Measurements from ENCODE around the gene PAQR3.
A peak's percentile ranks its signal among the peaks of the same experiment; 100 is the strongest.

Gene PAQR3

GRCh38 chr4:78938868-78939666, at the start of gene PAQR3:
Gene PAQR3, minus strand, starts transcription at chr4:78939438. Its CDS starts 214 bp downstream, at chr4:78939224.
- DNase-seq: peak; percentile 79 to 86

DNA sequence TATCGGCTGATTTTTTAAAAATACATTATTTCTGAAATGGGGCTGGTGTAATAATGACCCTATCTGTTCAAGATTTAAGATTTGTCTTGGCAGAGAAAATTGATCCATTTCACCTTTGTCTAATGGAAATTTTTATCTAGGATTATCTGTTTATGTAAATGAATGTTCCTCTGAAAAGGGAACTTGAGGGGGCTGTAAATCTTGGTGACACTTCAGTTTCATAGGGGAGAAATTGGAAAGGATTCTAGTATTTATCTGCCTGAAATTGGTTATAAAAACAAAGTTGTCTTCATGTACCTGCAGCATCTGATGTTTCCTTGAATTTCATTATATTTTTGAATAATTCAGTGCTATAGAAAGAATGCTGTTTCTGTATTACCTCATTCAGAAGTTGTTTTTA, 48.4 kb upstream of the PAQR3 start:
- DNase-seq: no peak

DNA sequence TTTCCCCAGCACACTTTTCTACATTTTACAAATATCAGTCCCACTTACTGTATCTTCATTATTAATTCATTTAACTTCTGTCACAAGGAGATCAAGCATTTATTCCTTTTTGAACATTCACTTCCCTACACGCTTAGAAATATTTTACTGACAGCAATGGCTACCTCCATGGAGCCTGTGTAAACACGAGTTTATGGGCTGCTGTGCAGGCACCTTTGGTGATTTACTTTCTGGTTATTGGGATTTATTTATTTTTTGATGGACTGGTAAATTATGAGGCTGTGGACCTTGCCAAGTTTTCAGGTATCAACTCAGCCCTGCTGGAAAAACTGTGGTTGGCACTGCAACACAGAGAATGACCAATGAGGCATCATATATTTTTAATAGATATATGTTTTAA, 45.4 kb upstream of the PAQR3 start:
- no peak for DNase-seq

DNA sequence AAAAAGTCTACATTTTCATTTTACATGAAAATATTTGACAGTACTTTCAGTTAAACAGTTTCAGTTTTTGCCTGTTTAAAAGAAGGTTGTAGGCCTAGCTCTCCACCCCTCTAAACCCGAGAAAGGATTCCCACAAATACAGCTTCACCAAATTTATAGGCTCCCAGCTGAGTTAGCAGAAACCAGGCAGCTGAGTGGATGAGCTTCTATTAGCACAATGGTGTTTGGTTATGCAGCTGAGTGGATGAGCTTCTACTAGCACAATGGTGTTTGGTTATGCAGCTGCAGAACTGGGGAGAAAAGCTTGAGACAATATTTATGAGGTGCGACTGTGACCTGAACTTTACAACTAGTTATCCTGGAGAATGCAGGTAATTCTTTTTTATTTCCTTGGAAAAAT, 36.6 kb upstream of the PAQR3 start:
- no peak for DNase-seq

GRCh38 chr4:78971776-78972175, 32.5 kb upstream of the PAQR3 start:
- DNase-seq: no peak

GRCh38 chr4:78971326-78971725, 32.1 kb upstream of the PAQR3 start:
- DNase-seq: no peak

DNA sequence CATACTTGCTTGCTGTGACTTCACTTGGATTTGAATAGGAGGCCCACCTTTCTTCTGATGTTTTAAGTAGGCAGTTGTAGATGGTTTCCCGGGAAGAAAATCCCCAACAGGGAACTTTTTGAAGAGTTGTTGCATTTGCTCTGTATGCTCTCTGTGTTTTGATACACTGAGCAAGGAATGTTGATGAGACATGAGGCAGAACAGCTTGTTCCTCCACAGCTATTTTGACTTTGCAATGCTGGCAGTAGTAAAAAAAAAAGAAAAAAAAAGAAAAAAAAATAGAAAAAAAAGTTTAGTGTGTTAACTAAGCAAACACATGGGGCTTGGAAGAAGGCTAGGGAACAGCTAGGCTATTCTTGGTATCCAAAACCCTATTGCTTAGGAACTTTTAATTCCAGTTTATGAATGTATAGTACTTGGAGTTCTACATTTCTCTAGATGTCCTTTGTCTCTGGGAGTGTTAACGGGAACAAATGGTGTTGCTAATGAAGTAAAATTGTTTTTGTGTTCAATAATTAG, 23.4 kb upstream of the PAQR3 start:
- no peak for DNase-seq

GRCh38 chr4:78960926-78961325, 21.7 kb upstream of the PAQR3 start:
- DNase-seq: no peak

GRCh38 chr4:78956975-78957374, 17.7 kb upstream of the PAQR3 start:
- DNase-seq: no peak

- no peak for DNase-seq
Measured at GRCh38 chr4:78953769-78954666, 14.8 kb upstream of the PAQR3 start.

DNA sequence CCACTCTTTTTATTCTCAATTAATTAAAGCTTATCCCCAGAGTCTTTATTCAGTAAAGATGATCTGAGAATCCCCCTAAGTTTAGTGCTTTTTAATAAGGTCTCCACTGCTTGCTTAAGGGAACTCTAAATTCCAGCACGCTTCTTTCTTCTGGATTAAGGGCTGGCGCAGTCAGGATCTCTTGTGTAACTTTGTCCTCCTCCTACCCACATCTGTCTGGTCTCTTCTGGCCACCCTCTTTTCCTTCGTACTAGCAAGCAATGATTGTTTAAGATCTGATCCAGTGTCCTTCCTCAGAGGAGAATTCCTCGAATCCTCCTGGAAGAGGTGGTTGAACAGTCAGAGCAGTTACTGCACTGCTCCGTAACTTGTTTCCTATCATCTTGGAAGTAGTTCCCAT, 14.0 kb upstream of the PAQR3 start:
- DNase-seq: no peak

GRCh38 chr4:78951862-78952472, 12.7 kb upstream of the PAQR3 start:
- DNase-seq: peak in 1 of 2 donors; percentile 23

GRCh38 chr4:78949735-78950134, 10.5 kb upstream of the PAQR3 start:
- no peak for DNase-seq

GRCh38 chr4:78945651-78946179, 6.5 kb upstream of the PAQR3 start:
- DNase-seq: no peak

DNA sequence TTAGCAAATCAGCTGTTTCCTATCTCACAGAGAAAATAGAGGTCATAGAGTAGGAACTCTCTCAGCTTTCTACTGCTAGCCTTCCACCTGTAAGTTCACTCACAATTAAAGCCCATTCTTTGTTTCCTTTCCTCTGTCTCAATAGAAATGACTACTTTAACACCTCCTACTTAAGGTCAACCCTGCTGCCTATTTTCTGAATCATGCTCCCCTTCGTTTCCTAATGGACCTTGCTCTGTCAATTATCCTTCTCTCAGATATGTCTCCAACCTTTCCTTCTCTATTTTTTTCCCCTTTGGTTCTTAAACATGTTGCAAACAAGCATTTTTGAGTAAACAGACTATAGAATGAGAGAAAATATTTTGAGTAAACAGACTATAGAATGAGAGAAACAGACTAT, 5.1 kb upstream of the PAQR3 start:
- DNase-seq: no peak

DNA sequence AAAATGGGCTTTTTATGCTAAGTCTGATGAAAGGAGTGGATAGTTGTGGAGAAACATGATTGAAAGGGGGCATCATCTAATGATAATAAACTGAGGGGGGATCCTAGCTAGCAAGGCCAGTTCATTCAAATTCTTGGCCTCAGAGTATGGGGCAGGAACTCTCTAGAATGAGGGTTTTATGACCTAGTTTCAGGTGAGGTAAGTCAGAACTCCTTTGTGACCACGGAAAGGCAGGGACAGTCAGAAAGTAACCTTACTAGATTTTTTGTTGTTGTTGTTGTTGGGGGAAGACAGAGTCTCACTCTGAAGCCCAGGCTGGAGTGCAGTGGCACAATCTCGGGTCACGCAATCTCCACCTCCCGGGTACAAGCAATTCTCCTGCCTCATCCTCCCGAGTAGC, 1.5 kb upstream of the PAQR3 start:
- no peak for DNase-seq

GRCh38 chr4:78939667-78940008, 400 bp upstream of the PAQR3 start:
- no peak for DNase-seq

DNA sequence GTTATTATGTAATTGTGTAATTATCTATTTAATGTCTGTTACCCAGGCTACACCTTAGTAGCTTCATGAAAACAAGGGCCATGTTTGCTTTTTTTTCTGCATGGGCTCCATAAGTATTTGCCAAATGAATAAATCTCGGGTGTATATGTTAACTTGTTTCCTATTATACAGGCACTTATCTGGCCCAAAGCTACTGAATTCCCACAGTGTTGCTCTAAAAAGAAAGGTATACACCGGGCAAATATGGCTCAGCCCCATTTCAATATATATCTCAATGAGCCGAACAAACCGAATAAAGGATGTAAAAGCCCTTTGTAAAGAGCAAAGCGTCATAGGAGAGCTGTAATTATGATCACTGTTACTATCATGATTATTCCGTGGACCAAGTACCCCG, 767 bp downstream of the PAQR3 start:
- DNase-seq: no peak

GRCh38 chr4:78937837-78938236, 1.4 kb downstream of the PAQR3 start:
- DNase-seq: no peak

GRCh38 chr4:78936989-78937388, 2.2 kb downstream of the PAQR3 start:
- no peak for DNase-seq

DNA sequence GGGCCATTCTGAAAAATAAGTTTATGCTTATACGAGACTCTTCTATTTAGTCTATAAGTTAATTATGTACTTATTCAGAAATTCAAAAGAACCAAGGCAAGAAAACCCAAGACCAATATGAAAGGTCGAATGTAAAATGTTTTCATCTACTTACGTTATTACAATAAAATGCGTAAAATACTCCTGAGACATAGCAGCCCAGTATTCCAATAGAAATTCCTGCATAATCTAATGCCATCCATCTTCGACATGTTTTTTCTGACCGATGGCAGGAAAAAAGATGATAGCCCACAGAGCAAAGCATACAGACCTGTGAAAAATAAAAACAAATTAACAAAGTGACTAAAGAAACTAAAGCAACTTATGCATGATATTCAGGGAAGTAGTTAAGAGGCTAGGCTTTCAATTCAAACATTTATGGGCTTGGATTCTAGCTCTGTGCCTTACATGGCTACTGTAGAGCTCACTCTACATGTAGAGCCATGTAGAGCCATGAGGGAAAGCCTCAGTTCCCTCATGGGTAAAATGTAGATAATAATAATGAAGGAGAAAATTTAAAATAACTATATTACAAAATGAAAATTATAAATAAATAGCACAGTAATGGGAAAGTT, 9.1 kb downstream of the PAQR3 start:
- no peak for DNase-seq

GRCh38 chr4:78928835-78929234, 10.4 kb downstream of the PAQR3 start:
- no peak for DNase-seq

GRCh38 chr4:78926826-78927225, 12.4 kb downstream of the PAQR3 start:
- no peak for DNase-seq
